CD4-positive, alpha-beta memory T cell (primary cell): ENCODE measurements around the gene NR2E1. TPM values are rescaled to one million over a fixed set of nuclear protein-coding genes. Genes with fewer than 3 reads are reported as not detected.

Experiments used
- CTCF ChIA-PET: fragments of 350-600 bp; sonication (Branson Sonifier 250); formaldehyde crosslinking; loops from one replicate; lab custom pipeline; 2021; ENCODE audit warnings: inconsistent platforms; ENCODE audit not compliant: partially characterized antibody; lab: Charles Lee
- POLR2A ChIA-PET: fragments of 350-600 bp; sonication (Branson Sonifier 250); formaldehyde crosslinking; loops from one replicate; lab custom pipeline; 2021; ENCODE audit not compliant: partially characterized antibody; lab: Charles Lee
- DNase-seq, 5 donors: peaks; one replicate each; pipeline versions ENCODE4 v3.0.0 to v3.0.0-alpha.2; 2020 to 2022; ENCODE audit warnings: mixed read lengths in 1 of 5
- H3K27ac ChIP-seq: one replicate; pipeline ENCODE4 v1.7.0; 2013; ENCODE audit warnings: low read depth, low read length
- H3K27me3 ChIP-seq: 2 replicates; pipeline ENCODE4 v1.7.0; 2013; ENCODE audit warnings: mild to moderate bottlenecking, low read length, moderate library complexity; ENCODE audit not compliant: insufficient read depth
- H3K36me3 ChIP-seq: 2 replicates; pipeline ENCODE4 v1.7.0; 2013; ENCODE audit warnings: mild to moderate bottlenecking, low read length, moderate library complexity; ENCODE audit not compliant: insufficient read depth
- H3K4me1 ChIP-seq: 2 replicates; pipeline ENCODE4 v1.7.0; 2013; ENCODE audit warnings: mild to moderate bottlenecking, low read length, moderate library complexity; ENCODE audit not compliant: insufficient read depth
- H3K4me3 ChIP-seq, 2 donors: one replicate each; pipeline ENCODE4 v1.7.0; 2013; ENCODE audit warnings: low read length in 2 of 2, mild to moderate bottlenecking in 1 of 2
- H3K9me3 ChIP-seq, 2 donors: one replicate each; pipeline ENCODE4 v1.7.0; 2013; ENCODE audit warnings: low read length in 2 of 2, control low read depth in 1 of 2; ENCODE audit not compliant: control insufficient read depth in 1 of 2
- H3K27ac Mint-ChIP-seq, 7 donors: one replicate each; pipeline ENCODE4 v1.8.0; 2020 to 2021; ENCODE audit warnings: mixed read lengths in 7 of 7, mild to moderate bottlenecking in 6 of 7, inconsistent platforms in 3 of 7, moderate library complexity in 3 of 7
- H3K27me3 Mint-ChIP-seq, 2 donors: one replicate each; pipeline ENCODE4 v1.8.0; 2020 to 2021; ENCODE audit warnings: mixed read lengths in 2 of 2
- H3K36me3 Mint-ChIP-seq, 2 donors: one replicate each; pipeline ENCODE4 v1.8.0; 2020 to 2021; ENCODE audit warnings: mixed read lengths in 2 of 2, inconsistent platforms in 1 of 2, mild to moderate bottlenecking in 1 of 2
- H3K4me1 Mint-ChIP-seq, 4 donors: one replicate each; pipeline ENCODE4 v1.8.0; 2020 to 2021; ENCODE audit warnings: mixed read lengths in 4 of 4, mild to moderate bottlenecking in 1 of 4
- H3K4me3 Mint-ChIP-seq, 8 donors: one replicate each; pipeline ENCODE4 v1.8.0; 2020 to 2021; ENCODE audit warnings: mixed read lengths in 8 of 8, mild to moderate bottlenecking in 7 of 8, moderate library complexity in 6 of 8, inconsistent platforms in 3 of 8
- H3K9me3 Mint-ChIP-seq, 8 donors: one replicate each; pipeline ENCODE4 v1.8.0; 2020 to 2021; ENCODE audit warnings: mixed read lengths in 8 of 8, mild to moderate bottlenecking in 5 of 8, inconsistent platforms in 3 of 8, moderate library complexity in 1 of 8
- intact Hi-C: fragments of 100-400 bp; cut with micrococcal nuclease; formaldehyde crosslinking; loops from one replicate; pipeline ENCODE4 v1.15.1; 2023
- polyA plus RNA-seq, 2 donors: library from polyadenylated mRNA; unstranded; fragments of 300-500 nt; fragmentation: Illumina TruSeq; gene quantifications; one replicate each; pipeline ENCODE4 v1.2.3, GENCODE V29; 2021
- total RNA-seq, 2 experiments: library from RNA; stranded (reverse); gene quantifications; one replicate each; pipeline ENCODE4 v1.2.3, GENCODE V29; 2021

NR2E1 gene
- total RNA-seq (not detected), polyA plus RNA-seq (not detected)

DNA sequence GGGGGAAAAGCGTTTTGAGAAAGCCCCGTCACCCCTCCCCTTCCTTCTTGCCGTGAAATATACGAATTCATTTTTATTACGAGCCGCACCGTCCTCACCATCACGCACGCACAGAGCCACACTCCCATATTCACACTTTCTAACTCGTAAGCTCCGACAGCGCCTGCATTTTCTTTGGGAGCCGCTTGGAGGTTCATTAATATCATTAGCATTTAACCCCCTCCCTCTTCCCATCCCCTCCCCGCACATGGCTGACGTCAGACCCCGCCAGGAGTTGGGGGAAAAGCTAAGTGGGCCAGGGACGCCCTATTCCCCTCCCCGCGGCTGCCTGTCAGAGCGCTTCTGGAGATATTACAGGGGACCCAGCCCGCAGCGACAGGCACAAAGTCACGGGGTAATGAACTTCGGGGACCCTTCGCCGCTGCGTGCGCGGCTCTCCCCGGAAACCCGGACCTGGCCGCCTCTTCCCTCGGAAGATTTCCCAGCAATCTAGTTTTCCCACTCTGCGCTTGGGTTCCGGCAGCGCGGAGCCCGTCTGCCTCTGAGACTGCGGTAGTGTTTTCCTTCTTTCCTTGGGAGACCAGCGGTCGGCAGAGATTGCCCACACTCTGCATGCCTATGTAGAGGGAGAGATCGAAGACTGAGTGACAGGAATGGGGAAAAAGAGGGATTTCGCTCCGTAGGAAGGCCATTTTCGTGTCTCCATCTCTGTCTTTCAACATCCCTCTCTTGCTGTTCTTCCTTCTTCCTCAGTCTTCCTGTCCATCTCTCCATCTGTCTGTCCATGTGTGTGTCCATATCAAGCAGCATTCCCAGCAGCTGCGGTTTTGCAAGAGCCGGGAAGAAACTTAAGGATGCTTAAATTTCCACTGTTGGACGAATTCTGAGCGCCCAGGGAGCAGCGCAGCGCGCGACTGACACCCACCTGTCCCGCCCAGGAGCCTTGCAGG is at the start of gene NR2E1:
Gene NR2E1 (plus strand): TSS at position 309 of the 950 bp plus-strand sequence. CDS start 744 bp downstream, outside the sequence.
- DNase-seq, result no peak
- Mint-ChIP-seq H3K9me3 (peaks cover 0 to 3% (median 0%) of the 10 kb centered on the region in 8 donors), H3K4me1 (peaks cover 23 to 63% (median 38%) of the 10 kb centered on the region in 4 donors), H3K27me3 (peaks cover 65 to 78% of the 10 kb centered on the region in 2 donors), H3K27ac (peak within 1 kb of the TSS in 3 of 7 donors; percentile 9 to 57 (median 35)), H3K4me3 (peak within 1 kb of the TSS in 7 of 8 donors; percentile 39 to 81 (median 68)), H3K36me3 (no peaks in the 10 kb centered on the region)
- ChIA-PET CTCF (no interaction called here), POLR2A (no interaction called here)
- Histone ChIP-seq H3K4me1 (peaks cover 52% of the 10 kb centered on the region), H3K4me3 (no peak within 1 kb of the TSS), H3K27ac (no peak within 1 kb of the TSS), H3K27me3 (peaks cover 77% of the 10 kb centered on the region), H3K9me3 (no peaks in the 10 kb centered on the region), H3K36me3 (no peaks in the 10 kb centered on the region)
- intact Hi-C loops, result no loop called here

DNA sequence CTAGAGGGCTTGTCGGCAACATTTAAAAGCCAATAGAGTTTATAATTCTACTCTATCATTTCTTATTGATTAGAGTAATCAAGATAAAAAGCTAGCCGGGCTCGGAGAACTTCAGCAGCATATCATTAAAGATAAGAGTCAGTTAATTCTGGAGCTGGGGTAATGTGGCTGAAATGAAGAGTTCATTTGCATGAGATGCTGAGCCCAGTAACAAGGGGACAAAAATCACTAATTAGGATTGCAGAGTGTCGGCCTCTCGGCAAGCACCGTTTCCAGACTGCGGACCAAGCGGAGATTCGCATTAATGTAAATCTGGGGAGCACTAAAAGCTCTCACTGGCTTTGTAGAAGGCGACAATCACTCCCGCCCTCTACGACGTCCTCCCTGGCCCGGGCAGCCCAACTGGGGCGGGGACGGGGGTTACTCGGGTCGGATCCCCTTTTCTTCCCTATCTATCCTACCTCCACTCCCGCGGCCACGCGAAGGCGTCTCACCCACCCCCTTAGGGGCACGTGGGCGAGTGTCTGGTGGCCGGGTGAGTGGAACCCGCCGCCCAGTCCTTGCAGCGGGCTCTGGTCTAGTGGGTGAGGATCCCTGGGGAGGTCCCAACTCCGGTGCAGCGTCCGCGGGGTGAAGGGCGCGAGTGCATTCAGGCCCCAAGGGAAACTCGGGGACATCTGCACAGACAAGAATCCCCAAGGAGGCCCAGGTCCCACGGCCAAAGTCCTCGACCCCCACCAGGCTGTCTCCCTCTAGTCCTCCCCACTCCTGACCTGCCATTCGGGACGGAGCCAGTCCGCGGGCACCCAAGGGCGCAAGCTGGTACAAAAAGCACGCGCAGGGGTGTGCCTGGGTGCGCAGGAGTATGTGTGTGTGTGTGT is 49.0 kb upstream of the NR2E1 start:
- peaks cover 0 to 4% of the 10 kb centered on the region in 2 donors for H3K36me3 Mint-ChIP-seq
- POLR2A ChIA-PET, result interaction anchor here (0.6 kb wide), 1 partner anchor 15 kb away, joined by 3 read pairs; no protein-coding TSS in a partner anchor
- H3K9me3 ChIP-seq, result no peaks in the 10 kb centered on the region
- peaks cover 58% of the 10 kb centered on the region for H3K4me1 ChIP-seq
- H3K4me3 Mint-ChIP-seq, result peak overlapping the region; percentile 80 to 95 (median 91)
- peaks cover 69% of the 10 kb centered on the region for H3K27me3 ChIP-seq
- H3K27me3 Mint-ChIP-seq, result peaks cover 70 to 76% of the 10 kb centered on the region in 2 donors
- peak overlapping the region in 1 of 7 donors; percentile 17 for H3K27ac Mint-ChIP-seq
- no peak overlapping the region for H3K27ac ChIP-seq
- intact Hi-C loops, result loop anchor here (5.0 to 10.0 kb wide), 2 partner anchors 41 to 978 kb away; partner anchors contain the start of genes CEP57L1 and SESN1
- H3K9me3 Mint-ChIP-seq, result peaks cover 0 to 8% (median 0%) of the 10 kb centered on the region in 8 donors
- DNase-seq, result peak in 1 of 5 donors; percentile 8
- H3K4me3 ChIP-seq, result peak overlapping the region in 1 of 2 donors; percentile 48
- H3K36me3 ChIP-seq, result no peaks in the 10 kb centered on the region
- H3K4me1 Mint-ChIP-seq, result peaks cover 40 to 67% (median 46%) of the 10 kb centered on the region in 4 donors
- CTCF ChIA-PET, result no interaction called here

GRCh38 chr6:108117427-108118358 is 48.1 kb upstream of the NR2E1 start:
- DNase-seq, result peak in 2 of 5 donors; percentile 11 to 15
- intact Hi-C loops, result loop anchor here (2.0 to 10.0 kb wide), 3 partner anchors 40 to 977 kb away; partner anchors contain the start of genes CEP57L1, SESN1 and SNX3
- Histone ChIP-seq H3K36me3 (no peaks in the 10 kb centered on the region), H3K9me3 (no peaks in the 10 kb centered on the region), H3K27ac (no peak overlapping the region), H3K27me3 (peaks cover 69% of the 10 kb centered on the region), H3K4me3 (peak overlapping the region; percentile 36 to 48), H3K4me1 (peaks cover 58% of the 10 kb centered on the region)
- peaks cover 0 to 4% of the 10 kb centered on the region in 2 donors for H3K36me3 Mint-ChIP-seq
- H3K9me3 Mint-ChIP-seq, result peaks cover 0 to 8% (median 0%) of the 10 kb centered on the region in 8 donors
- peak overlapping the region; percentile 80 to 95 (median 91) for H3K4me3 Mint-ChIP-seq
- H3K4me1 Mint-ChIP-seq, result peaks cover 40 to 71% (median 45%) of the 10 kb centered on the region in 4 donors
- CTCF ChIA-PET, result no interaction called here
- POLR2A ChIA-PET, result no interaction called here
- H3K27me3 Mint-ChIP-seq, result peaks cover 67 to 74% of the 10 kb centered on the region in 2 donors
- H3K27ac Mint-ChIP-seq, result peak overlapping the region in 2 of 7 donors; percentile 18 to 20

DNA sequence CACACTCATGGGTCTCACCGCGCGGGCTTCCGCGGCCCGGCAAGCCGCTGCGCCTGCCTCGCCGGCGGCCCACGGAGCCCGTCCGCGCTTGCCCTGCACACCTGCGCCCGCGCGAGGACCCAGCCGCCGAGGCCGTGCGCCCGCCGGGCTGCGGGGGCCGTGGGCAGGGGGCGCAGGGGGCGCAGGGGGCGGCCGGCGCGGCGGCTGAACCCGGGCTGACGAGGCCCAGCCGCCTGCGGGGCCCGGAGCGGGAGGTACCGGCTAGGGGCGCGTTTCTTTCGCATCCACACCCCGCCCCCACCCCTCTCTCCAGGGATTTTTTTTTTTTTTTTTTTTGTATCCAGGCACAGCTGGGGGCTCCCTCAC is 47.5 kb upstream of the NR2E1 start:
- CTCF ChIA-PET, result interaction anchor here (0.7 kb wide), 1 partner anchor 422 kb away, joined by 3 read pairs; no protein-coding TSS in a partner anchor

DNA sequence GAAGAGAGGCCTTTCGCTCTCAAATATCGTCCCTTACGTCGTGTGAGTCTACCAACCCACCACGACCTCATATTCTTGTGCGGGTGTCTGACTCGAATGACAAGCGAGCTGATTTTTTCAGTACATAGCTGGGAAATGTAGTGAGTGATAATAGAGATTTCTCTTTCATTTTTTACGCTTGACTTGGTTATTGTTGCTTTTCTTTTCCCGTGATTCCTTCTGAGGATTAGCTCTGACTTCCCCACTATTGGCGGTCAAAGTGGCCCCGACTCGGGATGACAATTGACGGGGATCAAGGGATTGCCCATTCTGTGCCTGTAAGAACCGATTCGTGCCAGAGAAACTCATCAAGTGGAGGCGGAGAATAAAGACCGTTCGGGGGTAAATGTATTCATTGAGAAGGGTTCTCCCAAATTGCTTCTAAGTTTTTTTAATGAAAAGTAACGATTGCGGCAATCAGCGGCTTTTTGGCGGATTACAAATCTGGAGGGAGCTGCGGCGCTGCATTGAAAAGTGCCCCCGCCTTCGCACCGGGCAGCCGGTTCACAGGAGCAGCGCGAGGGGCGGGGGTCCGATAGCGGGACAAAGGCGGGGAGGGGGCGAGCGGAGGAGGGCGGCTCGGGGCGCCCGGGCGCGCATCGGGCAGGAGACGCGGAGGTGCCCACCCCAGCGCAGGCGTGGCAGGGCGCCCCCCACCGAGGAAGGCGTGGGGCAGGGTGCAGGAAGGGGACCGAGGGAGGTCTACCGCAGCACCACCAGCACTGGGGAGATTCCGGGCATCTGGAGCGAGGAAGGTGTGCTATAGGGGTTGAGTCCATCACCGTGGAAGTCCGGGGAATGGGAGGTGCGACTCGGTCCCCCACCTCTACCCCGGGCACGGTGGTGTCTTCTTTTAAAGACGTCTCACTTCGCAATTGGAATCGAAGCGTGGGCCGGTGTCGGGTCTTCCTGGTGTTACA is 46.7 kb upstream of the NR2E1 start:
- Mint-ChIP-seq H3K27ac (peak overlapping the region in 2 of 7 donors; percentile 19 to 74), H3K27me3 (peaks cover 64 to 73% of the 10 kb centered on the region in 2 donors), H3K36me3 (peaks cover 0 to 4% of the 10 kb centered on the region in 2 donors), H3K9me3 (peaks cover 0 to 8% (median 0%) of the 10 kb centered on the region in 8 donors), H3K4me1 (peaks cover 37 to 61% (median 37%) of the 10 kb centered on the region in 4 donors), H3K4me3 (peak overlapping the region; percentile 89 to 99 (median 94))
- ChIA-PET CTCF (interaction anchor here (0.7 kb wide), 1 partner anchor 422 kb away, joined by 3 read pairs; no protein-coding TSS in a partner anchor), POLR2A (interaction anchor here (0.6 kb wide), 1 partner anchor 10 kb away, joined by 3 read pairs; no protein-coding TSS in a partner anchor)
- peak in 1 of 5 donors; percentile 13 for DNase-seq
- Histone ChIP-seq H3K4me1 (peaks cover 50% of the 10 kb centered on the region), H3K27ac (no peak overlapping the region), H3K27me3 (peaks cover 55% of the 10 kb centered on the region), H3K9me3 (no peaks in the 10 kb centered on the region), H3K36me3 (no peaks in the 10 kb centered on the region), H3K4me3 (peak overlapping the region; percentile 23 to 24)
- intact Hi-C loops, result loop anchor here (2.0 to 10.0 kb wide), 3 partner anchors 38 to 976 kb away; partner anchors contain the start of genes CEP57L1, SESN1 and SNX3

More for the DNA sequence above, 47.5 kb upstream of the NR2E1 start:
- POLR2A ChIA-PET, result no interaction called here
- Histone ChIP-seq H3K4me1 (peaks cover 57% of the 10 kb centered on the region), H3K27me3 (peaks cover 62% of the 10 kb centered on the region), H3K27ac (no peak overlapping the region), H3K36me3 (no peaks in the 10 kb centered on the region), H3K4me3 (peak overlapping the region; percentile 24 to 48), H3K9me3 (no peaks in the 10 kb centered on the region)
- H3K4me1 Mint-ChIP-seq, result peaks cover 39 to 69% (median 43%) of the 10 kb centered on the region in 4 donors
- H3K36me3 Mint-ChIP-seq, result peaks cover 0 to 4% of the 10 kb centered on the region in 2 donors
- H3K27me3 Mint-ChIP-seq, result peaks cover 64 to 75% of the 10 kb centered on the region in 2 donors
- peak overlapping the region in 1 of 7 donors; percentile 19 for H3K27ac Mint-ChIP-seq
- H3K4me3 Mint-ChIP-seq, result peak overlapping the region; percentile 89 to 99 (median 94)
- peaks cover 0 to 8% (median 0%) of the 10 kb centered on the region in 8 donors for H3K9me3 Mint-ChIP-seq
- DNase-seq, result no peak
- intact Hi-C loops, result loop anchor here (2.0 to 10.0 kb wide), 3 partner anchors 39 to 976 kb away; partner anchors contain the start of genes CEP57L1, SESN1 and SNX3
